Vagina (tissue), 2 donors: ENCODE results near the gene PARP9.

Experiments used
- POLR2AphosphoS5 ChIP-seq, 2 donors: sonication (generic); formaldehyde crosslinking; IDR thresholded peaks; one replicate each; pipeline ENCODE4 v1.9.0; 2017; ENCODE audit warnings: antibody characterized with exemption in 2 of 2, mild to moderate bottlenecking in 2 of 2, low read depth in 1 of 2; ENCODE audit not compliant: insufficient read depth in 1 of 2
- TF ChIP-seq, protein P1 (sequence below), 3 experiments: fragments of 450-650 bp in 2 of 3; fragments of 200-600 bp in 1 of 3; sonication (generic) in 1 of 3; IDR thresholded peaks; one replicate each; pipeline ENCODE4 v1.5.1; 2017 to 2019; ENCODE audit warnings: antibody characterized with exemption in 3 of 3, mild to moderate bottlenecking in 2 of 3, moderate library complexity in 2 of 3

GRCh38 chr3:122515870-122516269 lies 48.2 kb downstream of the PARP9 start:
- no peak for TF ChIP-seq POLR2AphosphoS5 (IDR thresholded peaks at IDR 0.05; ENCODE audit: insufficient read depth in 1 of 2, low read depth in 1 of 2)
- TF ChIP-seq, protein P1, sequence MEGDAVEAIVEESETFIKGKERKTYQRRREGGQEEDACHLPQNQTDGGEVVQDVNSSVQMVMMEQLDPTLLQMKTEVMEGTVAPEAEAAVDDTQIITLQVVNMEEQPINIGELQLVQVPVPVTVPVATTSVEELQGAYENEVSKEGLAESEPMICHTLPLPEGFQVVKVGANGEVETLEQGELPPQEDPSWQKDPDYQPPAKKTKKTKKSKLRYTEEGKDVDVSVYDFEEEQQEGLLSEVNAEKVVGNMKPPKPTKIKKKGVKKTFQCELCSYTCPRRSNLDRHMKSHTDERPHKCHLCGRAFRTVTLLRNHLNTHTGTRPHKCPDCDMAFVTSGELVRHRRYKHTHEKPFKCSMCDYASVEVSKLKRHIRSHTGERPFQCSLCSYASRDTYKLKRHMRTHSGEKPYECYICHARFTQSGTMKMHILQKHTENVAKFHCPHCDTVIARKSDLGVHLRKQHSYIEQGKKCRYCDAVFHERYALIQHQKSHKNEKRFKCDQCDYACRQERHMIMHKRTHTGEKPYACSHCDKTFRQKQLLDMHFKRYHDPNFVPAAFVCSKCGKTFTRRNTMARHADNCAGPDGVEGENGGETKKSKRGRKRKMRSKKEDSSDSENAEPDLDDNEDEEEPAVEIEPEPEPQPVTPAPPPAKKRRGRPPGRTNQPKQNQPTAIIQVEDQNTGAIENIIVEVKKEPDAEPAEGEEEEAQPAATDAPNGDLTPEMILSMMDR (IDR thresholded peaks at IDR 0.05) = no peak
